IMR-90 (cell line): ENCODE data around the gene GRID1. TPM values are rescaled to one million over a fixed set of nuclear protein-coding genes. Genes with fewer than 3 reads are reported as not detected.

Experiments
- ATAC-seq: fragments of 200-7000 bp; cut with Tn5 transposase; 2 replicates; pipeline ENCODE4 v1.9.1; 2020; ENCODE audit warnings: low read depth, mild to moderate bottlenecking, moderate library complexity
- BruUV-seq: library from RNA; stranded (reverse); fragments of 400-500 nt; replicated peaks from 2 replicates; lab custom pipeline; 2021; lab: Mats Ljungman, UMichigan
- CTCF ChIA-PET: fragments of 300-600 bp; formaldehyde crosslinking; extraction: SDS; loops from one replicate; lab custom pipeline; 2021; ENCODE audit warnings: antibody characterized with exemption; lab: Yijun Ruan, JAX
- POLR2A ChIA-PET: fragments of 300-600 bp; sonication (Branson Sonifier 250); formaldehyde crosslinking; loops from one replicate; lab custom pipeline; 2022; ENCODE audit warnings: antibody characterized with exemption; ENCODE audit not compliant: unreplicated experiment; lab: Charles Lee
- DNase-seq: peaks from one replicate; pipeline ENCODE4 v3.0.0; 2013
- H2AFZ ChIP-seq: replicated peaks from 2 replicates; pipeline ENCODE3; 2013; ENCODE audit warnings: low read length, mild to moderate bottlenecking; ENCODE audit not compliant: poor library complexity
- H2AK5ac ChIP-seq: 2 replicates; pipeline ENCODE4 v1.6.1; 2013; ENCODE audit warnings: low read depth, low read length, inconsistent platforms
- H2AK9ac ChIP-seq: replicated peaks from 2 replicates; pipeline ENCODE3; 2013; ENCODE audit warnings: mild to moderate bottlenecking, low read depth, low read length, moderate library complexity; ENCODE audit not compliant: poor library complexity
- H2BK120ac ChIP-seq: 2 replicates; pipeline ENCODE4 v1.6.1; 2013; ENCODE audit warnings: low read depth, low read length, inconsistent platforms
- H2BK15ac ChIP-seq: 3 replicates; pipeline ENCODE4 v1.6.1; 2013; ENCODE audit warnings: low read depth, low read length, inconsistent platforms
- H2BK20ac ChIP-seq: 2 replicates; pipeline ENCODE4 v1.6.1; 2013; ENCODE audit warnings: low read depth, mild to moderate bottlenecking, inconsistent platforms, low read length, moderate library complexity
- H2BK5ac ChIP-seq: 2 replicates; pipeline ENCODE4 v1.6.1; 2013; ENCODE audit warnings: mild to moderate bottlenecking, low read depth, low read length, inconsistent platforms; ENCODE audit not compliant: poor library complexity, severe bottlenecking
- H3K14ac ChIP-seq: replicated peaks from 2 replicates; pipeline ENCODE4 v1.6.1; 2013; ENCODE audit warnings: low read depth, low read length, inconsistent platforms
- H3K18ac ChIP-seq: 2 replicates; pipeline ENCODE4 v1.6.1; 2013; ENCODE audit warnings: low read depth, low read length, control low read depth
- H3K23ac ChIP-seq: 2 replicates; pipeline ENCODE4 v1.6.1; 2013; ENCODE audit warnings: low read depth, low read length, inconsistent platforms
- H3K27ac ChIP-seq: 2 replicates; pipeline ENCODE4 v1.5.1; 2013; ENCODE audit warnings: mild to moderate bottlenecking, control low read depth, low read length; ENCODE audit not compliant: insufficient read depth
- H3K27me3 ChIP-seq: 2 replicates; pipeline ENCODE4 v1.6.1; 2013; ENCODE audit warnings: low read length; ENCODE audit not compliant: control insufficient read depth, insufficient read depth
- H3K36me3 ChIP-seq: 2 replicates; pipeline ENCODE4 v1.6.1; 2013; ENCODE audit warnings: low read length, mixed read lengths; ENCODE audit not compliant: control insufficient read depth, insufficient read depth
- H3K4ac ChIP-seq: 2 replicates; pipeline ENCODE4 v1.6.1; 2013; ENCODE audit warnings: low read depth, low read length, inconsistent platforms
- H3K4me1 ChIP-seq: 2 replicates; pipeline ENCODE4 v1.6.1; 2013; ENCODE audit warnings: low read length, mixed read lengths; ENCODE audit not compliant: control insufficient read depth, insufficient read depth
- H3K4me2 ChIP-seq: 2 replicates; pipeline ENCODE4 v1.6.1; 2013; ENCODE audit warnings: low read depth, mild to moderate bottlenecking, control low read depth, low read length, moderate library complexity
- H3K4me3 ChIP-seq: 2 replicates; pipeline ENCODE4 v1.5.1; 2013; ENCODE audit warnings: low read depth, mild to moderate bottlenecking, control low read depth, low read length, moderate library complexity; ENCODE audit not compliant: insufficient read depth
- H3K56ac ChIP-seq: 2 replicates; pipeline ENCODE4 v1.6.1; 2013; ENCODE audit warnings: low read length, inconsistent platforms; ENCODE audit not compliant: insufficient read depth; ENCODE audit errors: extremely low read depth
- H3K79me1 ChIP-seq, 2 experiments: 2 replicates each; pipeline ENCODE4 v1.6.1; 2013; ENCODE audit warnings: low read length in 2 of 2, inconsistent platforms in 1 of 2, low read depth in 1 of 2
- H3K9ac ChIP-seq: 2 replicates; pipeline ENCODE4 v1.6.1; 2013; ENCODE audit warnings: low read depth, low read length, control low read depth
- H3K9me1 ChIP-seq: 2 replicates; pipeline ENCODE4 v1.6.1; 2013; ENCODE audit warnings: low read length, inconsistent platforms; ENCODE audit not compliant: insufficient read depth
- H3K9me3 ChIP-seq: 2 replicates; pipeline ENCODE4 v1.6.1; 2013; ENCODE audit warnings: low read length; ENCODE audit not compliant: control insufficient read depth, insufficient read depth
- H4K20me1 ChIP-seq: 2 replicates; pipeline ENCODE4 v1.6.1; 2013; ENCODE audit warnings: low read length, inconsistent platforms; ENCODE audit not compliant: insufficient read depth
- H4K5ac ChIP-seq: 2 replicates; pipeline ENCODE4 v1.6.1; 2013; ENCODE audit warnings: mild to moderate bottlenecking, low read depth, low read length, control low read depth
- H4K8ac ChIP-seq, 2 experiments: 2 replicates each; pipeline ENCODE4 v1.6.1; 2013; ENCODE audit warnings: low read depth in 2 of 2, low read length in 2 of 2, control low read depth in 1 of 2, inconsistent platforms in 1 of 2
- H4K91ac ChIP-seq: 2 replicates; pipeline ENCODE4 v1.6.1; 2013; ENCODE audit warnings: low read depth, low read length, inconsistent platforms; ENCODE audit not compliant: insufficient read depth
- BHLHE40 ChIP-seq: fragments of 150-350 bp; IDR thresholded peaks from 2 replicates; pipeline ENCODE4 v1.6.1; 2016; ENCODE audit warnings: mild to moderate bottlenecking, low read depth, low read length
- CEBPB ChIP-seq: IDR thresholded peaks from 2 replicates; pipeline ENCODE4 v1.6.1; 2012; ENCODE audit warnings: low read depth, low read length, improper control_type of control experiment
- CHD1 ChIP-seq: IDR thresholded peaks from 2 replicates; pipeline ENCODE4 v1.6.1; 2012; ENCODE audit warnings: low read depth, low read length, improper control_type of control experiment
- FOS ChIP-seq: fragments of 150-350 bp; IDR thresholded peaks from 2 replicates; pipeline ENCODE4 v1.6.1; 2016; ENCODE audit warnings: low read depth, low read length
- MAFK ChIP-seq: IDR thresholded peaks from 2 replicates; pipeline ENCODE4 v1.6.1; 2012; ENCODE audit warnings: low read depth, low read length, improper control_type of control experiment
- MAZ ChIP-seq: IDR thresholded peaks from 2 replicates; pipeline ENCODE4 v1.6.1; 2012; ENCODE audit warnings: low read depth, mild to moderate bottlenecking, low read length, improper control_type of control experiment, moderate library complexity, borderline replicate concordance
- MXI1 ChIP-seq: IDR thresholded peaks from 2 replicates; pipeline ENCODE4 v1.6.1; 2012; ENCODE audit warnings: low read depth, mild to moderate bottlenecking, low read length, moderate library complexity, borderline replicate concordance
- NFE2L2 ChIP-seq: fragments of 150-350 bp; IDR thresholded peaks from 2 replicates; pipeline ENCODE4 v1.6.1; 2016; ENCODE audit warnings: low read depth, mild to moderate bottlenecking, low read length
- POLR2A ChIP-seq: IDR thresholded peaks from 2 replicates; pipeline ENCODE4 v1.6.1; 2012; ENCODE audit warnings: mild to moderate bottlenecking, low read depth, low read length
- RAD21 ChIP-seq: IDR thresholded peaks from 2 replicates; pipeline ENCODE4 v1.6.1; 2012; ENCODE audit warnings: low read length, improper control_type of control experiment
- RCOR1 ChIP-seq: IDR thresholded peaks from 2 replicates; pipeline ENCODE4 v1.6.1; 2012; ENCODE audit warnings: mild to moderate bottlenecking, low read length, improper control_type of control experiment; ENCODE audit not compliant: insufficient replicate concordance
- RFX5 ChIP-seq: IDR thresholded peaks from 2 replicates; pipeline ENCODE4 v1.8.0; 2012; ENCODE audit warnings: low read depth, mild to moderate bottlenecking, low read length, moderate library complexity
- SMC3 ChIP-seq: fragments of 150-350 bp; IDR thresholded peaks from 2 replicates; pipeline ENCODE4 v1.6.1; 2016; ENCODE audit warnings: low read depth, mild to moderate bottlenecking, antibody characterized with exemption, low read length, moderate library complexity
- WGBS, 2 experiments: methylation state at CpG; one replicate each; pipeline versions ENCODE4 v1.1.5 to v1.1.7; 2013; ENCODE audit warnings: missing lambda C conversion rate in 2 of 2; ENCODE audit not compliant: insufficient read length in 1 of 2; ENCODE audit errors: extremely low coverage in 2 of 2; 5-methylcytosine and 5-hydroxymethylcytosine counted together
- dilution Hi-C: fragments of 300-500 bp; cut with HindIII; formaldehyde crosslinking; loops from one replicate; pipeline ENCODE4 v1.14.3; 2018; ENCODE audit warnings: low sequenced_read_pairs; ENCODE audit not compliant: unreplicated experiment
- in situ Hi-C: fragments of 300-500 bp; cut with MboI; formaldehyde crosslinking; loops from 3 replicates; pipeline ENCODE4 v1.14.3; 2019; ENCODE audit warnings: low sequenced_read_pairs, inconsistent platforms, mixed read lengths
- intact Hi-C: fragments of 100-400 bp; cut with micrococcal nuclease; formaldehyde crosslinking; loops from 2 replicates; pipeline ENCODE4 v1.10.0; 2022
- polyA plus RNA-seq, 3 experiments: library from polyadenylated mRNA; depleted of rRNA; stranded (reverse); fragments of >200 nt; gene quantifications; 2 replicates each; pipeline ENCODE4 v1.2.3, GENCODE V29; 2012; ENCODE audit warnings: low replicate concordance in 1 of 3
- total RNA-seq: library from RNA; depleted of rRNA; stranded (reverse); fragments of >200 nt; gene quantifications from 2 replicates; pipeline ENCODE4 v1.2.3, GENCODE V29; 2012
- TF ChIP-seq, protein P1 (sequence below): conservative IDR thresholded peaks from 2 replicates; pipeline ENCODE4 v1.5.1; 2012; ENCODE audit warnings: mild to moderate bottlenecking, low read depth, low read length, improper control_type of control experiment
- TF ChIP-seq, protein P2 (sequence below): fragments of 150-350 bp; IDR thresholded peaks from 2 replicates; pipeline ENCODE4 v1.6.1; 2016; ENCODE audit warnings: low read depth, mild to moderate bottlenecking, low read length, moderate library complexity, borderline replicate concordance
- TF ChIP-seq, protein P3 (sequence below): fragments of 150-350 bp; IDR thresholded peaks from 2 replicates; pipeline ENCODE4 v1.6.1; 2017; ENCODE audit warnings: mild to moderate bottlenecking, antibody characterized with exemption, low read length, low read depth

The GRID1 gene
- total and polyA plus RNA-seq, 2 of the 4 experiments (the other 2 are of a cell fraction): not detected

DNA sequence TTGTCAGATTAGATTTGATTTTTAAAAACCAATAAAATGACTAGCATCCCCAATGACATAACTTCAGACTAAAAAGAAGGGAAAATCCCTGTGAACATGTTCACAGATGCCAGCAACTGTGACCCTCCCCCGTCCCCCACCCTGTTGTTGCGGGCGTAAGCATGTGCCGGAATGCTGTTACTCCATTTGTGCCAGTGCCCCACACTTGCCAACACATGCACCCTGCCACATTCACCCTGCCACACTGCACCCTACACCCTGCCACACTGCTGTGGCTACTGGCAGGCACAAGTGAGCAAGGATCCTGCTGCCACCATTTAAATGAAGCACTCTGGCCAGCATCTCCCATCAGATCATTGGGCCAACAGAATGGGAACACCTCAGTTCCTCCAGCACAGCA, 540.2 kb downstream of the GRID1 start:
- CTCF ChIA-PET: no interaction called here
- Histone ChIP-seq H3K9me3 (peaks cover 5% of the 10 kb centered on the region), H2AFZ (no peak overlapping the region), H3K4me1 (no peaks in the 10 kb centered on the region), H3K4ac (no peak overlapping the region), H2AK9ac (peak overlapping the region; percentile 1), H3K4me2 (no peak overlapping the region), H3K18ac (no peak overlapping the region), H2AK5ac (no peak overlapping the region), H2BK5ac (no peak overlapping the region), H3K4me3 (no peak overlapping the region), H2BK120ac (no peak overlapping the region), H3K14ac (no peak overlapping the region), H4K5ac (no peak overlapping the region), H3K36me3 (no peaks in the 10 kb centered on the region), H3K79me1 (no peaks in the 10 kb centered on the region), H4K91ac (no peak overlapping the region), H4K20me1 (no peaks in the 10 kb centered on the region), H3K27ac (no peak overlapping the region), H2BK15ac (no peak overlapping the region), H3K56ac (no peak overlapping the region), H3K9ac (no peak overlapping the region), H4K8ac (no peak overlapping the region), H3K27me3 (no peaks in the 10 kb centered on the region), H3K23ac (no peak overlapping the region), H2BK20ac (no peak overlapping the region), H3K9me1 (no peaks in the 10 kb centered on the region)
- in situ Hi-C loops (no loop called here), dilution Hi-C loops (no loop called here), intact Hi-C loops (no loop called here)
- TF ChIP-seq CHD1: no peak
- TF ChIP-seq, protein P1, sequence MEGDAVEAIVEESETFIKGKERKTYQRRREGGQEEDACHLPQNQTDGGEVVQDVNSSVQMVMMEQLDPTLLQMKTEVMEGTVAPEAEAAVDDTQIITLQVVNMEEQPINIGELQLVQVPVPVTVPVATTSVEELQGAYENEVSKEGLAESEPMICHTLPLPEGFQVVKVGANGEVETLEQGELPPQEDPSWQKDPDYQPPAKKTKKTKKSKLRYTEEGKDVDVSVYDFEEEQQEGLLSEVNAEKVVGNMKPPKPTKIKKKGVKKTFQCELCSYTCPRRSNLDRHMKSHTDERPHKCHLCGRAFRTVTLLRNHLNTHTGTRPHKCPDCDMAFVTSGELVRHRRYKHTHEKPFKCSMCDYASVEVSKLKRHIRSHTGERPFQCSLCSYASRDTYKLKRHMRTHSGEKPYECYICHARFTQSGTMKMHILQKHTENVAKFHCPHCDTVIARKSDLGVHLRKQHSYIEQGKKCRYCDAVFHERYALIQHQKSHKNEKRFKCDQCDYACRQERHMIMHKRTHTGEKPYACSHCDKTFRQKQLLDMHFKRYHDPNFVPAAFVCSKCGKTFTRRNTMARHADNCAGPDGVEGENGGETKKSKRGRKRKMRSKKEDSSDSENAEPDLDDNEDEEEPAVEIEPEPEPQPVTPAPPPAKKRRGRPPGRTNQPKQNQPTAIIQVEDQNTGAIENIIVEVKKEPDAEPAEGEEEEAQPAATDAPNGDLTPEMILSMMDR: no peak
- no peak for TF ChIP-seq RCOR1
- TF ChIP-seq MAZ: no peak
- no peak for TF ChIP-seq MXI1
- TF ChIP-seq MAFK: no peak
- no peak for TF ChIP-seq RAD21
- TF ChIP-seq RFX5: no peak
- no peak for TF ChIP-seq SMC3
- TF ChIP-seq BHLHE40: no peak
- TF ChIP-seq CEBPB: no peak
- TF ChIP-seq, protein P2, sequence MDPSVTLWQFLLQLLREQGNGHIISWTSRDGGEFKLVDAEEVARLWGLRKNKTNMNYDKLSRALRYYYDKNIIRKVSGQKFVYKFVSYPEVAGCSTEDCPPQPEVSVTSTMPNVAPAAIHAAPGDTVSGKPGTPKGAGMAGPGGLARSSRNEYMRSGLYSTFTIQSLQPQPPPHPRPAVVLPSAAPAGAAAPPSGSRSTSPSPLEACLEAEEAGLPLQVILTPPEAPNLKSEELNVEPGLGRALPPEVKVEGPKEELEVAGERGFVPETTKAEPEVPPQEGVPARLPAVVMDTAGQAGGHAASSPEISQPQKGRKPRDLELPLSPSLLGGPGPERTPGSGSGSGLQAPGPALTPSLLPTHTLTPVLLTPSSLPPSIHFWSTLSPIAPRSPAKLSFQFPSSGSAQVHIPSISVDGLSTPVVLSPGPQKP: no peak
- TF ChIP-seq, protein P3, sequence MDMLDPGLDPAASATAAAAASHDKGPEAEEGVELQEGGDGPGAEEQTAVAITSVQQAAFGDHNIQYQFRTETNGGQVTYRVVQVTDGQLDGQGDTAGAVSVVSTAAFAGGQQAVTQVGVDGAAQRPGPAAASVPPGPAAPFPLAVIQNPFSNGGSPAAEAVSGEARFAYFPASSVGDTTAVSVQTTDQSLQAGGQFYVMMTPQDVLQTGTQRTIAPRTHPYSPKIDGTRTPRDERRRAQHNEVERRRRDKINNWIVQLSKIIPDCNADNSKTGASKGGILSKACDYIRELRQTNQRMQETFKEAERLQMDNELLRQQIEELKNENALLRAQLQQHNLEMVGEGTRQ: no peak
- no peak for TF ChIP-seq NFE2L2
- no peak for TF ChIP-seq POLR2A
- TF ChIP-seq FOS: no peak
- no peak for DNase-seq
- ATAC-seq: no peak
- BruUV-seq: no TSS peak
- POLR2A ChIA-PET: no interaction called here
- WGBS, 2 experiments: no CpG with 5 or more reads among the region's 4 CpGs
